Measurements from ENCODE around the gene ARMC2.

DNA sequence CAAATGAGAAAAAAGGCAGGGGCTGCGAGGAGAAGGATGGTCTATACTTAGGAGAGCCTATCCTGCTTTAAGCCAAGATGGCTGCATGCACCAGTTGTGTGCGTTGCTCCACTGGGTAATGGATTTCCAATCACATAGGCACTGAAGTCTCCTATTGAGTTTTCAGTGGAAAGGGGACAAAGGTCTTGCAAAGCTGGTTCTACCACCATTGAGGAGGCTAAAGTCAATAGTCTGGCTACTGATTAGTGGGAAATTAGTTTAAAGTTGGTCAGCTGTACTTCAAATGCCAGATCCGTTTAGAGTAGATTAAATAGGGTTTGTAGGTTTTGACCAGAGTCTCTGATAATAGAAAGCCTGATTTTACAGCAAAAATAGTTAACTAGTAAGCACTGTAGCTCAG, 141.5 kb downstream of the ARMC2 start:
- TF ChIP-seq, protein P1, sequence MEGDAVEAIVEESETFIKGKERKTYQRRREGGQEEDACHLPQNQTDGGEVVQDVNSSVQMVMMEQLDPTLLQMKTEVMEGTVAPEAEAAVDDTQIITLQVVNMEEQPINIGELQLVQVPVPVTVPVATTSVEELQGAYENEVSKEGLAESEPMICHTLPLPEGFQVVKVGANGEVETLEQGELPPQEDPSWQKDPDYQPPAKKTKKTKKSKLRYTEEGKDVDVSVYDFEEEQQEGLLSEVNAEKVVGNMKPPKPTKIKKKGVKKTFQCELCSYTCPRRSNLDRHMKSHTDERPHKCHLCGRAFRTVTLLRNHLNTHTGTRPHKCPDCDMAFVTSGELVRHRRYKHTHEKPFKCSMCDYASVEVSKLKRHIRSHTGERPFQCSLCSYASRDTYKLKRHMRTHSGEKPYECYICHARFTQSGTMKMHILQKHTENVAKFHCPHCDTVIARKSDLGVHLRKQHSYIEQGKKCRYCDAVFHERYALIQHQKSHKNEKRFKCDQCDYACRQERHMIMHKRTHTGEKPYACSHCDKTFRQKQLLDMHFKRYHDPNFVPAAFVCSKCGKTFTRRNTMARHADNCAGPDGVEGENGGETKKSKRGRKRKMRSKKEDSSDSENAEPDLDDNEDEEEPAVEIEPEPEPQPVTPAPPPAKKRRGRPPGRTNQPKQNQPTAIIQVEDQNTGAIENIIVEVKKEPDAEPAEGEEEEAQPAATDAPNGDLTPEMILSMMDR (IDR thresholded peaks at IDR 0.05): no peak
- TF ChIP-seq POLR2A (IDR thresholded peaks at IDR 0.05): no peak
